Muscle layer of duodenum (tissue), 2 donors: ENCODE measurements around the gene FAU.

Experiments used
- H3K27ac ChIP-seq: one replicate; pipeline ENCODE4 v1.7.0; 2013; ENCODE audit warnings: mild to moderate bottlenecking, low read length
- H3K27me3 ChIP-seq: one replicate; pipeline ENCODE4 v1.7.0; 2013; ENCODE audit warnings: low read depth, mild to moderate bottlenecking, control low read depth, low read length
- H3K36me3 ChIP-seq, 2 donors: one replicate each; pipeline ENCODE4 v1.7.0; 2013; ENCODE audit warnings: low read length in 2 of 2, control low read depth in 1 of 2, mild to moderate bottlenecking in 1 of 2; ENCODE audit not compliant: insufficient read depth in 2 of 2, control insufficient read depth in 1 of 2
- H3K4me1 ChIP-seq, 2 donors: one replicate each; pipeline ENCODE4 v1.7.0; 2013; ENCODE audit warnings: low read length in 2 of 2, mild to moderate bottlenecking in 2 of 2, control low read depth in 1 of 2, moderate library complexity in 1 of 2; ENCODE audit not compliant: insufficient read depth in 2 of 2, control insufficient read depth in 1 of 2
- H3K4me3 ChIP-seq, 2 donors: one replicate each; pipeline ENCODE4 v1.7.0; 2013; ENCODE audit warnings: low read length in 2 of 2, low read depth in 1 of 2, mild to moderate bottlenecking in 1 of 2
- H3K9me3 ChIP-seq, 2 donors: one replicate each; pipeline ENCODE4 v1.7.0; 2013; ENCODE audit warnings: low read length in 2 of 2, control low read depth in 1 of 2, mild to moderate bottlenecking in 1 of 2; ENCODE audit not compliant: control insufficient read depth in 1 of 2
- donor health status: healthy.

Gene FAU

GRCh38 chr11:65134952-65135632, 13.2 kb upstream of the FAU start:
- no peaks in the 10 kb centered on the region for H3K27me3 ChIP-seq
- peaks cover 18 to 30% of the 10 kb centered on the region in 2 donors for H3K36me3 ChIP-seq
- H3K4me3 ChIP-seq: peak overlapping the region; percentile 86 to 91
- no peaks in the 10 kb centered on the region for H3K9me3 ChIP-seq
- peak overlapping the region; percentile 100 for H3K27ac ChIP-seq
- peaks cover 16 to 34% of the 10 kb centered on the region in 2 donors for H3K4me1 ChIP-seq

- peaks cover 21 to 37% of the 10 kb centered on the region in 2 donors for H3K36me3 ChIP-seq
- no peaks in the 10 kb centered on the region for H3K27me3 ChIP-seq
- H3K4me3 ChIP-seq: peak within 1 kb of the TSS; percentile 86 to 91
- peaks cover 16 to 34% of the 10 kb centered on the region in 2 donors for H3K4me1 ChIP-seq
- no peaks in the 10 kb centered on the region for H3K9me3 ChIP-seq
- H3K27ac ChIP-seq: peak within 1 kb of the TSS; percentile 100
Measured at GRCh38 chr11:65134240-65134951, 12.5 kb upstream of the FAU start, which contains the start of gene SYVN1. TSS of gene SYVN1 (minus strand) at chr11:65134519. CDS start at chr11:65133601, 918 bp downstream.

- H3K36me3 ChIP-seq: peaks cover 27 to 44% of the 10 kb centered on the region in 2 donors
- peak overlapping the region; percentile 100 for H3K27ac ChIP-seq
- H3K9me3 ChIP-seq: no peaks in the 10 kb centered on the region
- peak overlapping the region; percentile 86 to 91 for H3K4me3 ChIP-seq
- H3K27me3 ChIP-seq: no peaks in the 10 kb centered on the region
- peaks cover 16 to 34% of the 10 kb centered on the region in 2 donors for H3K4me1 ChIP-seq
Measured at GRCh38 chr11:65133724-65134123, 11.8 kb upstream of the FAU start.

GRCh38 chr11:65132988-65133700, 11.2 kb upstream of the FAU start:
- H3K36me3 ChIP-seq: peaks cover 32 to 50% of the 10 kb centered on the region in 2 donors
- peak overlapping the region; percentile 86 to 91 for H3K4me3 ChIP-seq
- H3K9me3 ChIP-seq: no peaks in the 10 kb centered on the region
- H3K27ac ChIP-seq: peak overlapping the region; percentile 100
- no peaks in the 10 kb centered on the region for H3K27me3 ChIP-seq
- peaks cover 16 to 34% of the 10 kb centered on the region in 2 donors for H3K4me1 ChIP-seq

GRCh38 chr11:65132238-65132987, 10.5 kb upstream of the FAU start:
- peak overlapping the region; percentile 100 for H3K27ac ChIP-seq
- peaks cover 37 to 57% of the 10 kb centered on the region in 2 donors for H3K36me3 ChIP-seq
- no peaks in the 10 kb centered on the region for H3K9me3 ChIP-seq
- peaks cover 16 to 34% of the 10 kb centered on the region in 2 donors for H3K4me1 ChIP-seq
- H3K4me3 ChIP-seq: peak overlapping the region; percentile 86 to 91
- H3K27me3 ChIP-seq: no peaks in the 10 kb centered on the region

GRCh38 chr11:65131895-65132237, 9.9 kb upstream of the FAU start:
- Histone ChIP-seq H3K4me1 (peaks cover 16 to 34% of the 10 kb centered on the region in 2 donors), H3K36me3 (peaks cover 38 to 63% of the 10 kb centered on the region in 2 donors), H3K4me3 (no peak overlapping the region), H3K9me3 (no peaks in the 10 kb centered on the region), H3K27me3 (no peaks in the 10 kb centered on the region), H3K27ac (no peak overlapping the region)

- H3K27me3 ChIP-seq: no peaks in the 10 kb centered on the region
- no peak overlapping the region for H3K27ac ChIP-seq
- H3K9me3 ChIP-seq: no peaks in the 10 kb centered on the region
- peaks cover 16 to 34% of the 10 kb centered on the region in 2 donors for H3K4me1 ChIP-seq
- no peak overlapping the region for H3K4me3 ChIP-seq
- peaks cover 43 to 67% of the 10 kb centered on the region in 2 donors for H3K36me3 ChIP-seq
Measured at GRCh38 chr11:65131417-65131776, 9.5 kb upstream of the FAU start.

GRCh38 chr11:65130631-65131416, 8.9 kb upstream of the FAU start:
- H3K4me3 ChIP-seq: no peak overlapping the region
- peaks cover 16 to 29% of the 10 kb centered on the region in 2 donors for H3K4me1 ChIP-seq
- H3K9me3 ChIP-seq: no peaks in the 10 kb centered on the region
- peaks cover 48 to 73% of the 10 kb centered on the region in 2 donors for H3K36me3 ChIP-seq
- no peaks in the 10 kb centered on the region for H3K27me3 ChIP-seq
- no peak overlapping the region for H3K27ac ChIP-seq

GRCh38 chr11:65129649-65130441, 7.9 kb upstream of the FAU start:
- peaks cover 10 to 23% of the 10 kb centered on the region in 2 donors for H3K4me1 ChIP-seq
- no peak overlapping the region for H3K27ac ChIP-seq
- H3K4me3 ChIP-seq: no peak overlapping the region
- H3K9me3 ChIP-seq: no peaks in the 10 kb centered on the region
- peaks cover 55 to 83% of the 10 kb centered on the region in 2 donors for H3K36me3 ChIP-seq
- no peaks in the 10 kb centered on the region for H3K27me3 ChIP-seq
